Sigmoid colon (tissue), 7 donors: ENCODE measurements around the gene RFC2. TPM values are rescaled to one million over a fixed set of nuclear protein-coding genes. Genes with fewer than 3 reads are reported as not detected.
"Not testable (repeated sequence)": the region's sequence is repeated elsewhere in the genome, so short reads cannot be mapped to it uniquely, and the experiment has no call there.

ENCODE experiments used
- DNase-seq: peaks from one replicate; pipeline ENCODE4 v3.0.0-alpha.2; 2019
- H3K27ac ChIP-seq, 4 donors: fragments of 200-600 bp; sonication (generic); one replicate each; pipeline ENCODE4 v1.5.1; 2016 to 2019; ENCODE audit warnings: mild to moderate bottlenecking in 1 of 4
- H3K27me3 ChIP-seq, 3 donors: fragments of 200-600 bp; sonication (generic); one replicate each; pipeline ENCODE4 v1.5.1; 2019; ENCODE audit warnings: mild to moderate bottlenecking in 1 of 3
- H3K36me3 ChIP-seq, 4 donors: fragments of 200-600 bp; sonication (generic); one replicate each; pipeline ENCODE4 v1.5.1; 2016 to 2019
- H3K4me1 ChIP-seq, 4 donors: fragments of 200-600 bp; sonication (generic); one replicate each; pipeline ENCODE4 v1.5.1; 2017 to 2019
- H3K4me3 ChIP-seq, 4 donors: fragments of 200-600 bp; sonication (generic); one replicate each; pipeline ENCODE4 v1.5.1; 2017 to 2019; ENCODE audit warnings: mild to moderate bottlenecking in 2 of 4, moderate library complexity in 1 of 4
- H3K9me3 ChIP-seq, 4 donors: fragments of 200-600 bp in 3 of 4; sonication (generic) in 3 of 4; one replicate each; pipeline versions ENCODE4 v1.5.1 to v1.6.1; 2013 to 2019
- EP300 ChIP-seq, 4 donors: sonication (generic); formaldehyde crosslinking; IDR thresholded peaks; one replicate each; pipeline ENCODE4 v1.6.1; 2017; ENCODE audit warnings: antibody characterized with exemption in 4 of 4
- POLR2A ChIP-seq, 2 donors: fragments of 450-650 bp; IDR thresholded peaks; one replicate each; pipeline ENCODE4 v1.6.1; 2016; ENCODE audit warnings: antibody characterized with exemption in 2 of 2, mild to moderate bottlenecking in 2 of 2, moderate library complexity in 2 of 2
- POLR2AphosphoS5 ChIP-seq, 4 donors: sonication (generic); formaldehyde crosslinking; IDR thresholded peaks; one replicate each; pipeline ENCODE4 v1.6.1; 2017; ENCODE audit warnings: antibody characterized with exemption in 4 of 4
- WGBS, 2 donors: extraction: QIAGEN DNeasy Blood & Tissue Kit; methylation state at CpG; one replicate each; pipeline ENCODE4 v1.1.7; 2013; 5-methylcytosine and 5-hydroxymethylcytosine counted together
- intact Hi-C: fragments of 100-400 bp; cut with DNase I; formaldehyde crosslinking; loops from one replicate; pipeline ENCODE4 v1.15.1; 2023
- polyA plus RNA-seq, 3 donors: library from polyadenylated mRNA; stranded (reverse); fragments of 200-250 nt; gene quantifications; one replicate each; pipeline ENCODE4 v1.2.3, GENCODE V29; 2013
- total RNA-seq, 4 donors: library from RNA; depleted of rRNA; stranded (reverse); fragments of >200 nt; gene quantifications; one replicate each; pipeline ENCODE4 v1.1.0, GENCODE V29; 2016
- TF ChIP-seq, protein P1 (sequence below), 4 experiments: fragments of 450-650 bp in 3 of 4; fragments of 200-600 bp in 1 of 4; IDR thresholded peaks; one replicate each; pipeline ENCODE4 v1.5.1; 2016 to 2019; ENCODE audit warnings: antibody characterized with exemption in 4 of 4, mild to moderate bottlenecking in 3 of 4, moderate library complexity in 2 of 4
- donor health status: healthy with polysubstance abuse.
- donor health status: Bipolar disorder and iron deficiency.
- donor health status: healthy.

Gene RFC2
- total and polyA plus RNA-seq, 7 donors: 3.3 to 30.0 (median 17.8) TPM

GRCh38 chr7:74214816-74215630 is 39.2 kb downstream of the RFC2 start:
- TF ChIP-seq POLR2A (IDR thresholded peaks at IDR 0.05) (no peak), POLR2AphosphoS5 (IDR thresholded peaks at IDR 0.05) (no peak), EP300 (IDR thresholded peaks at IDR 0.05) (no peak)
- TF ChIP-seq, protein P1, sequence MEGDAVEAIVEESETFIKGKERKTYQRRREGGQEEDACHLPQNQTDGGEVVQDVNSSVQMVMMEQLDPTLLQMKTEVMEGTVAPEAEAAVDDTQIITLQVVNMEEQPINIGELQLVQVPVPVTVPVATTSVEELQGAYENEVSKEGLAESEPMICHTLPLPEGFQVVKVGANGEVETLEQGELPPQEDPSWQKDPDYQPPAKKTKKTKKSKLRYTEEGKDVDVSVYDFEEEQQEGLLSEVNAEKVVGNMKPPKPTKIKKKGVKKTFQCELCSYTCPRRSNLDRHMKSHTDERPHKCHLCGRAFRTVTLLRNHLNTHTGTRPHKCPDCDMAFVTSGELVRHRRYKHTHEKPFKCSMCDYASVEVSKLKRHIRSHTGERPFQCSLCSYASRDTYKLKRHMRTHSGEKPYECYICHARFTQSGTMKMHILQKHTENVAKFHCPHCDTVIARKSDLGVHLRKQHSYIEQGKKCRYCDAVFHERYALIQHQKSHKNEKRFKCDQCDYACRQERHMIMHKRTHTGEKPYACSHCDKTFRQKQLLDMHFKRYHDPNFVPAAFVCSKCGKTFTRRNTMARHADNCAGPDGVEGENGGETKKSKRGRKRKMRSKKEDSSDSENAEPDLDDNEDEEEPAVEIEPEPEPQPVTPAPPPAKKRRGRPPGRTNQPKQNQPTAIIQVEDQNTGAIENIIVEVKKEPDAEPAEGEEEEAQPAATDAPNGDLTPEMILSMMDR (IDR thresholded peaks at IDR 0.05): no peak
- DNase-seq: no peak
- Histone ChIP-seq H3K27ac (no peak overlapping the region), H3K4me1 (peaks cover 0 to 3% (median 2%) of the 10 kb centered on the region in 4 donors), H3K4me3 (no peak overlapping the region), H3K9me3 (no peaks in the 10 kb centered on the region), H3K27me3 (no peaks in the 10 kb centered on the region), H3K36me3 (no peaks in the 10 kb centered on the region)
- intact Hi-C loops: no loop called here
- WGBS, 2 donors: 88 to 90% methylated on average over 21 of the region's 21 CpGs

GRCh38 chr7:74212661-74213060 is 41.5 kb downstream of the RFC2 start:
- no peak for DNase-seq
- 86 to 89% methylated on average over 11 of the region's 11 CpGs for WGBS, 2 donors
- intact Hi-C loops: no loop called here

DNA sequence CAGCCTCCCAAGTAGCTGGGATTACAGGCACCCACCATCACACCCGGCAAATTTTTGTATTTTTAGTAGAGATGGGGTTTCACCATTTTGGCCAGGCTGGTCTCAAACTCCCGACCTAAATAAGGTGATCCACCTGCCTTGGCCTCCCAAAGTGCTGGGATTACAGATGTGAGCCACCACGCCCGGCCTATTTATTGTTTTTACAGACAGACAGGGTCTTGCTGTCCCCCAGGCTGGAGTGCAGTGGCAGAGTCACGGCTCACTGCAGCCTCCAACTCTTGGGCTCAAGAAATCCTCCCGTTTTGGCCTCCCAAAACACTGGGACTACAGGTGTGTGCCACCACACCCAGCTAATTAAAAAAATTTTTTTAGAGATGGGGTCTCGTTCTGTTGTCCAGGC is 46.0 kb downstream of the RFC2 start:
- not testable (repeated sequence) for DNase-seq, H3K27me3 ChIP-seq

More at GRCh38 chr7:74212661-74213060, 41.5 kb downstream of the RFC2 start:
- H3K9me3 ChIP-seq: no peaks in the 10 kb centered on the region
- peaks cover 0 to 13% (median 12%) of the 10 kb centered on the region in 4 donors for H3K4me1 ChIP-seq
- no peaks in the 10 kb centered on the region for H3K27me3 ChIP-seq
- H3K27ac ChIP-seq: no peak overlapping the region
- no peak overlapping the region for H3K4me3 ChIP-seq
- H3K36me3 ChIP-seq: no peaks in the 10 kb centered on the region
- no peak for TF ChIP-seq EP300 (IDR thresholded peaks at IDR 0.05)
- no peak for TF ChIP-seq POLR2A (IDR thresholded peaks at IDR 0.05)
- TF ChIP-seq, protein P1 (IDR thresholded peaks at IDR 0.05): no peak
- TF ChIP-seq POLR2AphosphoS5 (IDR thresholded peaks at IDR 0.05): no peak

GRCh38 chr7:74207586-74207985 is 46.6 kb downstream of the RFC2 start:
- intact Hi-C loops: no loop called here
- TF ChIP-seq POLR2A (IDR thresholded peaks at IDR 0.05) (no peak), POLR2AphosphoS5 (IDR thresholded peaks at IDR 0.05) (no peak), EP300 (IDR thresholded peaks at IDR 0.05) (no peak)
- TF ChIP-seq, protein P1 (IDR thresholded peaks at IDR 0.05): no peak
- Histone ChIP-seq H3K4me3 (no peak overlapping the region), H3K36me3 (no peaks in the 10 kb centered on the region), H3K27ac (no peak overlapping the region), H3K27me3 (no peaks in the 10 kb centered on the region), H3K4me1 (peaks cover 0 to 17% (median 14%) of the 10 kb centered on the region in 4 donors), H3K9me3 (no peaks in the 10 kb centered on the region)
- WGBS, 2 donors: 77 to 88% methylated on average over 11 of the region's 11 CpGs
- no peak for DNase-seq

More for the DNA sequence above, 46.0 kb downstream of the RFC2 start:
- peaks cover 0 to 17% (median 14%) of the 10 kb centered on the region in 4 donors for H3K4me1 ChIP-seq
- H3K4me3 ChIP-seq, H3K36me3 ChIP-seq, intact Hi-C loops, H3K27ac ChIP-seq, H3K9me3 ChIP-seq: not testable (repeated sequence)
- 75 to 86% methylated on average over 7 of the region's 7 CpGs for WGBS, 2 donors

- WGBS, 2 donors: 8 to 18% methylated on average over 23 of the region's 23 CpGs
- Histone ChIP-seq H3K4me3 (peak overlapping the region in 3 of 4 donors; percentile 26 to 40 (median 40)), H3K36me3 (no peaks in the 10 kb centered on the region), H3K4me1 (peaks cover 0 to 17% (median 14%) of the 10 kb centered on the region in 4 donors), H3K9me3 (no peaks in the 10 kb centered on the region), H3K27me3 (no peaks in the 10 kb centered on the region), H3K27ac (peak overlapping the region in 1 of 4 donors; percentile 12)
- TF ChIP-seq, protein P1 (IDR thresholded peaks at IDR 0.05): peak; percentile 93 to 99 (median 96)
- TF ChIP-seq POLR2AphosphoS5 (IDR thresholded peaks at IDR 0.05): peak in 2 of 4 donors; percentile 19 to 29
- TF ChIP-seq POLR2A (IDR thresholded peaks at IDR 0.05): no peak
- intact Hi-C loops: loop anchor here (1.0 kb wide), 1 partner anchor 195 kb away; no protein-coding TSS in a partner anchor
- DNase-seq: peak; percentile 91
Measured at GRCh38 chr7:74206589-74207120, 47.5 kb downstream of the RFC2 start.

DNA sequence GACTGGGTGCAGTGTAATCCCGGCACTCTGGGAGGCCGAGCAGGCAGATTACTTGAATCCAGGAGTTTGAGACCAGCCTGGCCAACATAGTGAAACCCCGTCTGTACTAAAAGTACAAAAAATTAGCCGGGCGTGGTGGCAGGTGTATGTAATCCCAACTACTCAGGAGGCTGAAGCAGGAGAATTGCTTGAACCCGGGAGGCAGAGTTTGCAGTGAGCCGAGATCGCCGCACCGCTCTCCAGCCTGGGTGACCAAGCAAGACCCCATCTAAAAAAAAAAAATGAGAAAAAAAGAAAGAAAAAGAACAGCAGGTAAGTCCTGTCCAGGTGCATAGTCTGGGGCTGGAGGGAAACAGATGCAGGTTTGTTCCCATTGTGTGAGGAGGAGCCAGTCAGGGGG is 48.1 kb downstream of the RFC2 start:
- not testable (repeated sequence) for H3K36me3 ChIP-seq, H3K9me3 ChIP-seq, H3K27me3 ChIP-seq, H3K27ac ChIP-seq, H3K4me3 ChIP-seq, DNase-seq
- 29 to 74% methylated on average over 10 of the region's 10 CpGs for WGBS, 2 donors
- intact Hi-C loops: loop anchor here (1.0 kb wide), 1 partner anchor 195 kb away; no protein-coding TSS in a partner anchor
- peaks cover 0 to 17% (median 14%) of the 10 kb centered on the region in 4 donors for H3K4me1 ChIP-seq
